RWPE1 (cell line): Measurements from ENCODE around the gene FALEC.

ENCODE experiments used
- CTCF ChIA-PET: fragments of 350-600 bp; sonication (Branson Sonifier 250); formaldehyde crosslinking; extraction: SDS; loops from one replicate; lab custom pipeline; 2021; lab: Yijun Ruan, JAX
- POLR2A ChIA-PET: fragments of 400-600 bp; formaldehyde crosslinking; extraction: SDS; loops from one replicate; lab custom pipeline; 2020; ENCODE audit warnings: antibody characterized with exemption; ENCODE audit not compliant: low non-redundant PET; lab: Yijun Ruan, JAX
- DNase-seq: peaks from one replicate; pipeline ENCODE4 v3.0.0; 2012; ENCODE audit warnings: low spot score
- H3K27ac ChIP-seq: fragments of 450-650 bp; 2 replicates; pipeline ENCODE4 v1.5.1; 2017
- CTCF ChIP-seq: fragments of 450-650 bp; conservative IDR thresholded peaks from 2 replicates; pipeline ENCODE4 v1.5.1; 2017; ENCODE audit warnings: low read depth, mild to moderate bottlenecking

Gene FALEC

GRCh38 chr1:150484861-150485260 lies 30.7 kb upstream of the FALEC start:
- no peak overlapping the region for H3K27ac ChIP-seq
- TF ChIP-seq CTCF = no peak
- no peak for DNase-seq
- CTCF ChIA-PET = interaction anchor here (0.6 to 0.9 kb wide), 2 partner anchors 76 to 517 kb away, joined by 3 to 4 read pairs; no protein-coding TSS in a partner anchor
- POLR2A ChIA-PET = no interaction called here

GRCh38 chr1:150486966-150487762 lies 28.4 kb upstream of the FALEC start, which contains the start of gene TARS2:
Gene TARS2, plus strand, starts transcription at chr1:150487419. Its CDS starts 32 bp downstream, at chr1:150487451.
- TF ChIP-seq CTCF = no peak
- CTCF ChIA-PET = no interaction called here
- peak; percentile 98 for DNase-seq
- POLR2A ChIA-PET = no interaction called here
- H3K27ac ChIP-seq = peak within 1 kb of the TSS; percentile 62

- ChIA-PET CTCF (no interaction called here), POLR2A (no interaction called here)
- no peak for DNase-seq
- H3K27ac ChIP-seq = peak overlapping the region; percentile 62
- no peak for TF ChIP-seq CTCF
These were observed 27.8 kb upstream of the FALEC start for GRCh38 chr1:150487763-150488115.

- no peak for TF ChIP-seq CTCF
- POLR2A ChIA-PET = no interaction called here
- no peak overlapping the region for H3K27ac ChIP-seq
- CTCF ChIA-PET = interaction anchor here (0.6 to 0.7 kb wide), 2 partner anchors 21 to 30 kb away, joined by 3 to 4 read pairs; no protein-coding TSS in a partner anchor
- DNase-seq = no peak
These were observed 22.4 kb upstream of the FALEC start for GRCh38 chr1:150493175-150493574.

GRCh38 chr1:150498342-150498741 lies 17.2 kb upstream of the FALEC start:
- no peak for DNase-seq
- TF ChIP-seq CTCF = no peak
- ChIA-PET POLR2A (interaction anchor here (0.9 kb wide), 1 partner anchor 50 kb away, joined by 3 read pairs; no protein-coding TSS in a partner anchor), CTCF (interaction anchor here (0.6 to 1.2 kb wide), 3 partner anchors 24 to 41 kb away, joined by 4 to 5 read pairs (median 4); no protein-coding TSS in a partner anchor)
- H3K27ac ChIP-seq = no peak overlapping the region

- ChIA-PET CTCF (interaction anchor here (0.5 to 0.9 kb wide), 2 partner anchors 56 to 431 kb away, joined by 3 to 9 read pairs; no protein-coding TSS in a partner anchor), POLR2A (no interaction called here)
- DNase-seq = no peak
- H3K27ac ChIP-seq = peak overlapping the region; percentile 35
- no peak for TF ChIP-seq CTCF
These were observed 10.1 kb upstream of the FALEC start for GRCh38 chr1:150505431-150505830.
